Muscle layer of colon (tissue), 2 donors: Measurements from ENCODE around the gene CITED2.

Experiments
- H3K27ac ChIP-seq: one replicate; pipeline ENCODE4 v1.7.0; 2013; ENCODE audit warnings: low read depth, mild to moderate bottlenecking, low read length, moderate library complexity
- H3K27me3 ChIP-seq, 2 donors: one replicate each; pipeline ENCODE4 v1.7.0; 2013; ENCODE audit warnings: low read length in 2 of 2, mild to moderate bottlenecking in 2 of 2; ENCODE audit not compliant: insufficient read depth in 2 of 2, control insufficient read depth in 1 of 2
- H3K36me3 ChIP-seq: one replicate; pipeline ENCODE4 v1.7.0; 2013; ENCODE audit warnings: mild to moderate bottlenecking, low read length; ENCODE audit not compliant: insufficient read depth
- H3K4me1 ChIP-seq: one replicate; pipeline ENCODE4 v1.7.0; 2013; ENCODE audit warnings: mild to moderate bottlenecking, low read length; ENCODE audit not compliant: insufficient read depth
- H3K4me3 ChIP-seq, 2 donors: one replicate each; pipeline ENCODE4 v1.7.0; 2013; ENCODE audit warnings: low read length in 2 of 2, low read depth in 1 of 2, mild to moderate bottlenecking in 1 of 2, moderate library complexity in 1 of 2
- H3K9ac ChIP-seq: one replicate; pipeline ENCODE4 v1.7.0; 2013; ENCODE audit warnings: low read length
- H3K9me3 ChIP-seq: one replicate; pipeline ENCODE4 v1.7.0; 2013; ENCODE audit warnings: mild to moderate bottlenecking, low read length
- donor health status: abdominal sarcoma.
- donor health status: Adenocarcinoma of cecum.

CITED2 gene

DNA sequence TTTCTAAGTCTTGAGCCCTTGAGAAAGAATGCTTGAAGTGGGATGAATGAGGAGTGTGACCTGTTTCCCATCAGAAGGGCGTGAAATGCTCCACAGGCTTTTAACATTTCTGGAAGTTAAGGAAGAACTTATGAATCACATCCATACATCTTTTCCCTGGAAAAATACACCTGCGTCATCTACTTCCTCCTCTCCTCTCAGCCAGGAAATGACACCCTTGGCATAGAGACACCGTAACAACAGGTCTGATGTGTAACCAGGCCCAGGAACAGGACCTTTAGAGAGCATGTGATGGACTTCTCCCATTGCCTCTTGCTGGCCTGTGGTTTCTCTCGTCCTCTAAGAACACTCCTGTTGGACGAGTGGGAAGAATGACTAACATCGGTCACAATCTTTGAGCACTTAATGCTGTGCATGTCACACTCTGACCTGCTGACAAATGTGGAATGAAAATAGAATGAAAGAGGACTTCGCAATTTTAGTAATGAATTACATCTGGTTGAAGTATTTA, 28.5 kb upstream of the CITED2 start:
- no peak overlapping the region for H3K9ac ChIP-seq
- H3K36me3 ChIP-seq: no peaks in the 10 kb centered on the region
- no peak overlapping the region for H3K27ac ChIP-seq
- peaks cover 3% of the 10 kb centered on the region for H3K4me1 ChIP-seq
- no peak overlapping the region for H3K4me3 ChIP-seq
- H3K9me3 ChIP-seq: no peaks in the 10 kb centered on the region
- H3K27me3 ChIP-seq: no peaks in the 10 kb centered on the region

DNA sequence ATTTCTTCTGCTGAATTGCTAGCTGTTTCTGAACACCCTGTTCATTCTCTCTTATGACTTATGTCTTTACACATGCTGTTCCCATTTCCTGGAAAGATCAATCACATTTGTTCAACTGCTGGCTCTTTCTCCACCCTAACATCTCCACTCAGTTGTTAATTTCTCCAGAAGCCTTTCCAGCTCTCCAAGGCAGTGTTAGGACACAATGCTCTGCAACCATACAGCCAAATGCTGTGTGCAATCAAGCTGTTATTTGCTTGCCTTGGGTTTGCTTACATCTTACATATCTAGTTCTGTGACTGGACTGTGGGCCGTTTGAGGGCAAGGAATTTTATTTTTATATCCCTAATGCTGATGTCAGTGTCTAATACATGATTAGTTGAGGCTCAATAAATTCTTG, 24.2 kb upstream of the CITED2 start:
- Histone ChIP-seq H3K27ac (no peak overlapping the region), H3K27me3 (no peaks in the 10 kb centered on the region), H3K4me3 (no peak overlapping the region), H3K9me3 (no peaks in the 10 kb centered on the region), H3K4me1 (no peaks in the 10 kb centered on the region), H3K9ac (no peak overlapping the region), H3K36me3 (no peaks in the 10 kb centered on the region)

DNA sequence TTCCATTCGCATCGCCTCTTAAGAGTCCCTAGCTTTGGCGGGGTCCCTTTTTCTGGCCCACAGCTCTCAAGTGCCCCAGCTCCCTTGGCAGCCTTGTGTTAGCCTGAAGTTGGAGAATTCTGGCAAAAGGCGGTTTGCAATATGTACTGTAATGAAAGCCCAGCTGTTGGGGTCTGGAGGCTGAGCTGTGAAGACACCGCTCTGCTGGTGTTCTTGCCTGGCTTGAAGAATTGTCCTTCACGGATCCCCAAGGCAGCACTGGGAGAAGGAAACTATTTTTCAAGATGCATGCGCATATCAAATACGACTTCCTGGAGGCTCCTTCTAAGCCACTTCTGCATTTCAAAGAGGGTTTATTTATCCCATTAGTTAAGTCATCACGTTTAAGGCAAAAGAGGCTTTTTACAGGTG, 21.4 kb upstream of the CITED2 start:
- no peaks in the 10 kb centered on the region for H3K9me3 ChIP-seq
- no peaks in the 10 kb centered on the region for H3K27me3 ChIP-seq
- no peak overlapping the region for H3K27ac ChIP-seq
- no peak overlapping the region for H3K4me3 ChIP-seq
- H3K9ac ChIP-seq: no peak overlapping the region
- H3K4me1 ChIP-seq: no peaks in the 10 kb centered on the region
- no peaks in the 10 kb centered on the region for H3K36me3 ChIP-seq

DNA sequence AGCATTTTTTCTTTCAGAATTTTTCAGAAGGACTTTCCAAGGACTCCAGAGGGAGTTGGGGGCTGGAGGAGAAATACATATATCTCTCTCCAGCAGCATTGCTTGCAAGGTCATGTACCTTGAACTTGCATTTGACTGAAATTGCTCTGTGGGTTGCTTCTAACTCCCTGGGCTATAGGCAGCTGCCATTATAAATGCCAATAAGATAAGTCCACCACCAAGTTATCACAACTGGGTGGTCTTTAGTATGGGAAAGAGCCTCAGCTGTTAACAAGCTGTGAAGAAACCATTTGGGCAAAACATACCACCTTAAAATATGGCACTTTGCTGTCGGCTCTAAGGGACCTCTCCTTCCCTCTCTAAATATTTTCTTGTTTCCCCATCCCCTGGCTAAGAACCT, 20.9 kb upstream of the CITED2 start:
- Histone ChIP-seq H3K36me3 (no peaks in the 10 kb centered on the region), H3K27me3 (no peaks in the 10 kb centered on the region), H3K9me3 (no peaks in the 10 kb centered on the region), H3K4me3 (no peak overlapping the region), H3K27ac (no peak overlapping the region), H3K4me1 (no peaks in the 10 kb centered on the region), H3K9ac (no peak overlapping the region)

DNA sequence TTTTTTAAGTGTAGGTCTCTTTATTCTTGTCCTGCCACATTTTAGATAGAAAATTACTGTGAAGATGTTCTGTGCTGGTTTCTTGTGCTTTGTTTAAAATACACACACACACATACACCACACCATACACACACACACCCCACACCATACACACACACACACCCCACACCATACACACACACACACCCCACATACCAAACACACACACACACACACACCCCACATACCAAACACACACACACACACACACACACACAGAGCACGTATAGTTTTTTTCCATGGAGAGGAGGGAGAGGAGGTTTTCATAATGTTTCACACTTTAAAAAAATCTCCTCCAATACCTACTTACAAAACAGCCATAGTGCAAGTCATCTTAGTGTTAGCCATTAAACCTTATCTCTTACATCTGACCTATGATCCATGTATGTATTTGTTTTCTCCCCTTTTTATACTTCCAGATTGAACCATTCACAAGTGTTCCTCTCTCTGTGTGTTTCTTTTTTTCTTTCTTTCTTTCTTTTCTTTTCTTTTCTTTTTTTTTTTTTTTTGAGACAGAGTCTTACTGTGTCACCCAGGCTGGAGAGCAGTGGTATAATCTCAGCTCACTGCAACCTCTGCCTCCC, 19.7 kb upstream of the CITED2 start:
- Histone ChIP-seq H3K36me3 (no peaks in the 10 kb centered on the region), H3K9ac (no peak overlapping the region), H3K27ac (no peak overlapping the region), H3K4me1 (no peaks in the 10 kb centered on the region), H3K27me3 (no peaks in the 10 kb centered on the region), H3K4me3 (no peak overlapping the region), H3K9me3 (no peaks in the 10 kb centered on the region)

DNA sequence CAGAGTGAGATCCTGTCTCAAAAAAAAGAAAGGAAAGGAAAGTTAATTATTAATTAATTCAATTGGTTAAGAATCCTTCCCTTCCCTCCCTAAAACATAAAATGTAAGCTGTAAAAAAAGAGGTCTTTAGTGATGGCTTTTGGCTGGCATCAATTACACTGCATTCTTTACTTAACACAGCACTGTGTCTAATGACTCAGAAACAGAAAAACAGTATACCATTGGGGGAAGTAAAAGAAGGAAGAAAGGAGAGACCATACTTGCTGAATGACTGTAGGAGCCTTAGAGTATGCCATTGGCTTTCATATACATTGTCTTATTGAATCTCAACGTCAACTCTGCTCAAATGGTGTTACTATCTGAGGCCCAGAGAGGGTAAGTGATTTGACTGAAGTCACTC, 18.3 kb upstream of the CITED2 start:
- no peaks in the 10 kb centered on the region for H3K36me3 ChIP-seq
- no peak overlapping the region for H3K9ac ChIP-seq
- H3K27me3 ChIP-seq: no peaks in the 10 kb centered on the region
- no peaks in the 10 kb centered on the region for H3K9me3 ChIP-seq
- H3K4me3 ChIP-seq: no peak overlapping the region
- no peak overlapping the region for H3K27ac ChIP-seq
- no peaks in the 10 kb centered on the region for H3K4me1 ChIP-seq

DNA sequence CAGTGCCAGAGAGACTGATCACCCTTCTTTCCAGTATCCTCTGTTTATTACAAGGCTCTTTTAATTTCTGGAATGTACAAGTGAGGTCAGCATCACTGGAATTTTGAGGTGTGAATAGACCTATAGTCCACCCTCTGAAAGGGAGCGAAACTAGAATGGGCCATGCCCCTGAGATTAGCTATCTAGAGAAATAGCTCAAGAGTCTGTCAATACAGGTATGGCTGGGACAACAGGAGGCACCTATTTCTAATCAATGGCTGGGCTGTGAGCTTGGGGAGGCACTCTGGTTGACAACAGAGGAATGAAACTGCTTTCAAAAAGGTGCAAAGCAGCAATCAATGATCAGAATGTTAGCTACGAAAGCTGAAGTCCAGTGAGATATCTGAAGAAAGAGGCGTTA, 17.3 kb upstream of the CITED2 start:
- no peaks in the 10 kb centered on the region for H3K27me3 ChIP-seq
- H3K9me3 ChIP-seq: no peaks in the 10 kb centered on the region
- H3K4me1 ChIP-seq: no peaks in the 10 kb centered on the region
- H3K9ac ChIP-seq: no peak overlapping the region
- no peak overlapping the region for H3K4me3 ChIP-seq
- H3K27ac ChIP-seq: no peak overlapping the region
- no peaks in the 10 kb centered on the region for H3K36me3 ChIP-seq

DNA sequence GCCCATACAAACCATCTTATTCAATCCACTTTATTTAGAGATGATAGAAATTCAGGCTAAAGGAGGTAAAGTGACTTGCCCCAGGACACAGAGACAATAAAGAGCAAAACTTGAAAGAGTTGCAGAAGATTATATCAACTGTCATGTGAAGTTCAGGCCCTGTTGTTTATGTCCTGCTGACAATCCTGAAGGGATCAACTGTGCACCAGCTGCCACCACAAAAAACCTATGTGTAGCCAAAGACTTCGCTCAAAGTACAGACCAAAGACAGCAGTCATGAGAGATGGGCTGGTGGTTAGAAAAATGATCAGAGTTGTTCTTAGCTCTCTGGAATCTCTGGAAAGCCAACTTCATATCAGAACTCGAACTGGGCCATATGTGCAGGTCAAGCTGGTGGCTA, 16.0 kb upstream of the CITED2 start:
- no peak overlapping the region for H3K9ac ChIP-seq
- H3K27me3 ChIP-seq: no peaks in the 10 kb centered on the region
- H3K27ac ChIP-seq: no peak overlapping the region
- H3K4me1 ChIP-seq: no peaks in the 10 kb centered on the region
- H3K36me3 ChIP-seq: no peaks in the 10 kb centered on the region
- no peaks in the 10 kb centered on the region for H3K9me3 ChIP-seq
- no peak overlapping the region for H3K4me3 ChIP-seq

DNA sequence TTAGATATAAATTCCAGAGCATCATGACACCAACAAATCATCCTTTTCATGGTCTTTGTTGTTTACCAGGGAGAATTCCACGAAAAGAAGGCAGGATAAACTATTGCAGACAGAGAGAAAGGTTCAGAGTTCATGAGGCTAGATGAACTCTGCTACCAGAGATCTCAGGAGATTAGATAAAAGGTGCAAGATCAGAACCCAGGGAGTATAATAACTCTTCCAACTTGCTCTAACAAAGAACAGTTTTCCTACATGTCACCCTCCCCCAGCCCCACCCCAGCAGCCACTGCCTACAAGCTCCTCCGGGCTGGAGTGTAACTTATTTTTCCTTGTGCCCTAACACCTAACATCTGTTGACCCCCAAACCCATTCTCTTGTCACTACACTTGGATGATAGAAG, 13.9 kb upstream of the CITED2 start:
- no peaks in the 10 kb centered on the region for H3K36me3 ChIP-seq

DNA sequence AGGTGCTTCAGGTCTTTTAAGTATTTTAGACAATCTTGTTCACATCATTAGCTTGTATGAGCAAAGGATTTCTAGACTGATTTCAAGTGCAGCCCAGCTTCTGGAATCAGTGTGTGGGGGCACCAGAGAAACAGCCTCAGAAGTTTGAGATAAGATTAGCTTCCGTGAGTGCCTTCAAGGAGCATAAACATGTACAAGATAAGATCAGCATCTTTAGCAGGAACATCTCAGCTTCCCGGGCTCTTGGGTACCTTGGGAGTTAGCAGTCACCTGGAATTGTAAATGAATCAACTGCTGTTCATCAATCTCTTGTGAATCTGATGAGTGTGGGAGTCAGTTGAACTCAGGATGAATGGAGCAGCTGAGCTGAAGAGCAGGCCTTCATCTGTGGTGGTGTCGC, 12.0 kb upstream of the CITED2 start:
- H3K36me3 ChIP-seq: no peaks in the 10 kb centered on the region
- H3K27me3 ChIP-seq: no peaks in the 10 kb centered on the region
- H3K9me3 ChIP-seq: no peaks in the 10 kb centered on the region
- no peak overlapping the region for H3K9ac ChIP-seq
- H3K27ac ChIP-seq: no peak overlapping the region
- no peak overlapping the region for H3K4me3 ChIP-seq
- no peaks in the 10 kb centered on the region for H3K4me1 ChIP-seq

More for the DNA sequence above, 13.9 kb upstream of the CITED2 start:
- Histone ChIP-seq H3K27ac (no peak overlapping the region), H3K4me1 (no peaks in the 10 kb centered on the region), H3K9me3 (no peaks in the 10 kb centered on the region), H3K4me3 (no peak overlapping the region), H3K9ac (no peak overlapping the region), H3K27me3 (no peaks in the 10 kb centered on the region)

DNA sequence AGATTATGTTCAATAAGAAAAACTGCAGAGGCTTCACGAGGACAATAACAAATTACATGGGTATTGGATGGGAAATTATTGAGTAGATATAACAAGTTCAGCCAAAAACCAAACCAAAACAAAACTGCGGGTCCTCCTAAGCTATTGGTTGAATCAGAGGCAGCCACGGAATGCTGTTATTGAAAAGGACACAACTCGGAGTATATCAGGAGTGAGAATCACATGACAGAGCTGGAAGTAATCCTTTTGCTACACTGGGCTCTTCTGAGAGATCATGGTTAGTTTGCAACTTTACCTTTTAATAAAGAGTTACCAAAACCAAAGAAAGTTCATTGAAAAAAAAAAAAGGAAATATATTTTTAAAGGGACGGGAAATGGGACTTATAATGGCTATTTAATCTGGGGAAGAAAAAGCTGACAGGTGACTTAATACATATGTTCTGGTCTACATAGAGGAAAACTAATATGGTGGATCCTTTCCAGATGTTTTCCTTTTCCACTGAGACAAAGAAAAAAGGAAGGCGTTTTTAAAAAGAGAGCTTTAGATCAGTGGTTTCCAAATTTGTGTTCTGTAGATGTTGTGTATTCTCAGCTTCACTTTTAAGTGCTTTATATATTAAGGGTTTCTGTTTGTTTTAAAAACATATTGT, 6.9 kb upstream of the CITED2 start:
- Histone ChIP-seq H3K4me3 (no peak overlapping the region), H3K27ac (no peak overlapping the region), H3K27me3 (no peaks in the 10 kb centered on the region), H3K36me3 (no peaks in the 10 kb centered on the region), H3K9ac (no peak overlapping the region), H3K9me3 (no peaks in the 10 kb centered on the region), H3K4me1 (peaks cover 12% of the 10 kb centered on the region)

DNA sequence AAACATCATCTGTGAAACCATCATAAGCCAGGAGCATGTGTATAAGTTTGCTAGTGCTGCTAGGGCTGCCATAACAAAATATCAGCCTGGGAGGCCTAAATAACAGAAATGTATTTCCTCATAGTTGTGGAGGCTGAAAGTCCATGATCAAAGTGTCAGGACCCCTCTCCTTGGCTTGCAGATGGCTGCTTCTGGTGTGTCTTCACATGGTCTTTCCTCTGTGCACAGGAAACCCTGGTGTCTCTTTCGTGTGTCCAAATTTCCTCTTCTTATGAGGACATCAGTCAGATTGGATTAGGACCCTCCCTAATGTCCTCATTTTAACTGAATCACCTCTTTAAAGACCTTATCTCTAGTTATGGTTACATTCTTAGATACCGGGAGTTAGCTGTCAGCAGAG, 6.2 kb upstream of the CITED2 start:
- no peak overlapping the region for H3K27ac ChIP-seq
- H3K9ac ChIP-seq: no peak overlapping the region
- no peaks in the 10 kb centered on the region for H3K36me3 ChIP-seq

More for the DNA sequence above, 6.2 kb upstream of the CITED2 start:
- Histone ChIP-seq H3K4me1 (peaks cover 14% of the 10 kb centered on the region), H3K27me3 (no peaks in the 10 kb centered on the region), H3K4me3 (no peak overlapping the region), H3K9me3 (no peaks in the 10 kb centered on the region)
